Thymus (tissue), 11 donors: Measurements from ENCODE around the gene TMEM184A. TPM values are rescaled to one million over a fixed set of nuclear protein-coding genes. Genes with fewer than 3 reads are reported as not detected.

Source experiments
- DNase-seq, 9 donors: peaks; one replicate each; pipeline ENCODE4 v3.0.0-alpha.2; 2013; ENCODE audit warnings: low spot score in 9 of 9, low read depth in 6 of 9, missing footprints in 1 of 9
- H3K27ac ChIP-seq, 2 donors: one replicate each; pipeline ENCODE4 v1.5.1; 2013; ENCODE audit warnings: control low read depth in 1 of 2, low read depth in 1 of 2, low read length in 1 of 2, mild to moderate bottlenecking in 1 of 2, moderate library complexity in 1 of 2
- H3K27me3 ChIP-seq, 2 donors: one replicate each; pipeline ENCODE4 v1.5.1; 2013; ENCODE audit warnings: low read length in 1 of 2; ENCODE audit not compliant: control insufficient read depth in 2 of 2, insufficient read depth in 1 of 2
- H3K36me3 ChIP-seq, 2 donors: one replicate each; pipeline ENCODE4 v1.5.1; 2013; ENCODE audit warnings: low read length in 1 of 2, mild to moderate bottlenecking in 1 of 2, moderate library complexity in 1 of 2; ENCODE audit not compliant: control insufficient read depth in 2 of 2, insufficient read depth in 2 of 2
- H3K4me1 ChIP-seq, 2 donors: one replicate each; pipeline ENCODE4 v1.5.1; 2013; ENCODE audit warnings: low read length in 2 of 2; ENCODE audit not compliant: control insufficient read depth in 2 of 2, insufficient read depth in 2 of 2
- H3K4me3 ChIP-seq, 2 donors: one replicate each; pipeline ENCODE4 v1.5.1; 2013; ENCODE audit warnings: low read length in 2 of 2, control low read depth in 1 of 2, mild to moderate bottlenecking in 1 of 2
- H3K9me3 ChIP-seq, 2 donors: one replicate each; pipeline ENCODE4 v1.5.1; 2013; ENCODE audit warnings: low read length in 1 of 2, mild to moderate bottlenecking in 1 of 2; ENCODE audit not compliant: control insufficient read depth in 2 of 2, insufficient read depth in 1 of 2
- WGBS: extraction: QIAGEN DNeasy Blood & Tissue Kit; methylation state at CpG from one replicate; pipeline ENCODE4 v1.1.7; 2013; 5-methylcytosine and 5-hydroxymethylcytosine counted together
- polyA plus RNA-seq: library from polyadenylated mRNA; stranded (reverse); fragments of 200-250 nt; gene quantifications from one replicate; pipeline ENCODE4 v1.2.3, GENCODE V29; 2013
- total RNA-seq: library from RNA; stranded (reverse); fragments of 120-200 nt; gene quantifications from one replicate; pipeline ENCODE4 v1.2.4, GENCODE V29; 2013
- donor health status: healthy.

TMEM184A gene
- total and polyA plus RNA-seq, 2 donors: 0.47 to 5.6 TPM

DNA sequence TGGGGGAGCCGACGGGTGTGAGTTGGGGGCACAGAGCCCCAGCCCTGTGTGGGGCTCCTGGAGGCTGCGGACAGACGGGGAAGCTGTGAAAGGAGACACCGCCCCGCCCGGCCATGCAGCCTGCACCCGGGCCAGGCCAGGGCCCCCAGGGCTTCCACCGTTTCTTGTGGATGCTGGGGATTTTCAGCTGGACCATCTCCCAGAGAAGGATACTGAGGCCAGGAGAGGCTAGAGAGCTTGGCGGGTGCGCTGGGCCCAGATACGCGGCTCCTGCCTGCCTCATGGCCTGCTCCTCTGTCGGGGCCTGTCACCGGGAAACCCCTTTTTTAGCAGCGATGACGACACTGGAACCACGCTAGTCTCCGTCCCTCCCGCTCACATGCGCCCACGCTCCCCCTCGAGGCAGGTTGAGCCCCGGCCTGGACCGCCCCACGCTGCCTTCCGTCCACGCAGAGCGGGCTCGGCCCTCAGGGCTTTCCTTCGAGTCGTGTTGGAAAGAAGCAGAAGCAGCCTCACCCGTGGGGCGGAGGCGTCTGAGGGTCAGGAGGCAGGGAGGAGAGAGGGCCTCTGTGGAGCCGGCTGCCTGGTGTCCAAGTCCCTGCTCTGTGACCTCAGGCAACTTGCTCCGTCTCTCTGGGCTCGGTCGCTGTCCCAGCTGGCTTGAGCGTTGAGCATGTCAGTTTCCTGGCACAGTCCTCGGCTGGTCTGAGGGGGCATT is 11.7 kb downstream of the TMEM184A start:
- Histone ChIP-seq H3K9me3 (no peaks in the 10 kb centered on the region), H3K36me3 (peaks cover 59 to 80% of the 10 kb centered on the region in 2 donors), H3K27me3 (no peaks in the 10 kb centered on the region), H3K27ac (peak overlapping the region in 1 of 2 donors; percentile 11), H3K4me3 (no peak overlapping the region), H3K4me1 (peaks cover 0 to 4% of the 10 kb centered on the region in 2 donors)
- WGBS: 86% methylated on average over 41 of the region's 41 CpGs
- no peak for DNase-seq

DNA sequence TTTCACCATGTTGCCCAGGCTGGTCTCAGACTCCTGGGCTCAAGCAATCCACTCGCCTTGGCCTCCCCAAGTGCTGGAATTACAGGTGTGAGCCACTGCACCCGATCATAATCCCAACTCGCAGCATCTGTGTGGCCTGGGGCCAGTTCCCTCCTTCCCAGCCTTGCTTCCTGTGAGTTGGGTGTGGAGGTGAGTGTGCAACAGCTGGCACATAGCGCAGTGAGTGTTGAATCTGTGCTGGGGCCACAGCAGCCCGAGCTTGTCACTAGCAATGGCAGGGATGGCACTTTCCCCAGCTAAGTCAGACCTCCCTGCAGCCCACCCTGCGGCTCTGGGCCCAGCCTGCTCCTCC is 12.2 kb downstream of the TMEM184A start:
- peaks cover 0 to under 1% of the 10 kb centered on the region in 2 donors for H3K9me3 ChIP-seq
- peaks cover 0 to 4% of the 10 kb centered on the region in 2 donors for H3K4me1 ChIP-seq
- no peak overlapping the region for H3K27ac ChIP-seq
- 95% methylated on average over 6 of the region's 6 CpGs for WGBS
- H3K36me3 ChIP-seq: peaks cover 64 to 85% of the 10 kb centered on the region in 2 donors
- no peak overlapping the region for H3K4me3 ChIP-seq
- no peak for DNase-seq
- H3K27me3 ChIP-seq: no peaks in the 10 kb centered on the region

DNA sequence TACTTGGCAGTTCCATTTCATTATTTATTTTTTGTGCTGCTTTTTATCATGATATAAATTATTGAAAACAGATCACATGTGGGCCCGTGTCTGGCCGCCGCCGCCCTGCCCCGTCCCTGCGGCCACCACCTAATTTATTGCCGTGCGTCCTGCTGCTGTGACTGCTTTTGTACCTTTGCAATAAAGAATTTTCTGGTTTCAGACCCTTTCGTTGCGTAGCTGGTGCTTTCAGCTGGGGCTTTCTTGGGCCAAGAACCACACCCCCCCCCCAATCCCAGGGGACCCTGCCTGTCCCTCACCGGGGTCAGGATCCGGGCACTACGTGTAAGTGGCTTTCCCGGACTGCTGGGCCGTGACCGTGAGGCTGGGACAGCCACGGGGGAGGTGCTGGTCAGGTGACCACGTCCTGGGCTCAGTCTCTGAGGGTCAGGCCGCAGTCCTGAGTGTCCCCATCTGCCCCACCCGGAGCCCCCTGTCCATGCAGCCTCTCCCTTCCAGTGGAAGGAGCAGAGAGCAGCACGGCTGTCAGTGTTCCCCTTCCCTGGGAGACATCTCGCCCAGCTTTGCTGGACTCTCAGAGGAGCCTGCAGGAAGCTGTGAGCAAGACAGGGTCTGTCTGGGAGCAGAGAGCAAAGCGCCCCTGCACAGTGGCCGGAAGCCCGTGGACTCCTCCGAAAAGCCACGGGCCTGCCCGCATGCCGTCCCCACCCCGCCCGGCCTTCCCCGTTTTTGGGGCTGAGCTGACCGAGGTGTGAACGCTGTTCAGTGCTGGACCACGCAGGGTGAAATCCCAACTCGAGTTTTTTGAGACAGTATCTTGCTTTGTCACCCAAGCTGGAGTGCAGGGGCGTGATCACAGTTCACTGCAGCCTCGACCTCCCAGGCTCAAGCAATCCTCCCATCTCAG is 12.9 kb downstream of the TMEM184A start:
- H3K27me3 ChIP-seq: no peaks in the 10 kb centered on the region
- no peak for DNase-seq
- H3K4me3 ChIP-seq: no peak overlapping the region
- no peak overlapping the region for H3K27ac ChIP-seq
- peaks cover 0 to 4% of the 10 kb centered on the region in 2 donors for H3K4me1 ChIP-seq
- H3K9me3 ChIP-seq: peaks cover 0 to 3% of the 10 kb centered on the region in 2 donors
- peaks cover 72 to 90% of the 10 kb centered on the region in 2 donors for H3K36me3 ChIP-seq
- 96% methylated on average over 38 of the region's 38 CpGs for WGBS

DNA sequence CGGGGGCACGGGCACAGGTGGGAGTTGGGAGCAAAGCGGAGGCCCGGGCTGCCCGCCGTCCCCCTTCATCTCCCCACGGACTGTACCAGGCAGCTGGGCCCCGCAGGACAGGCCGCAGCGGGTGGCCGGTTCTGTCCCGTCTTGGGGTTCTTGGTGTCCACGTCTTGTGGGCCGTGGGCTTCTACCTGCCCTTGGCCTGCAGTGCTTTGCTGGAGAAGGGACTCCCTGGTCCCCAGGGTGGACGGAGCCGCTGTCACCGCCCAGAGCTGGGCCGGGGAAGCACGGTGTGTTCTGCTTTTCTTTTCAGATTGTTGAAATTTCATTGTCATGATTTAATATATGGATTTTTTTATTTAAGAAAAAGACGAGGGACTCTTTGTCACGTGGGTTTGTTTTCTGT is 13.7 kb downstream of the TMEM184A start:
- Histone ChIP-seq H3K9me3 (peaks cover 0 to 3% of the 10 kb centered on the region in 2 donors), H3K4me3 (no peak overlapping the region), H3K27me3 (peaks cover 0 to 3% of the 10 kb centered on the region in 2 donors), H3K36me3 (peaks cover 79 to 93% of the 10 kb centered on the region in 2 donors), H3K4me1 (peaks cover 0 to 12% of the 10 kb centered on the region in 2 donors), H3K27ac (no peak overlapping the region)
- 98% methylated on average over 21 of the region's 21 CpGs for WGBS
- DNase-seq: no peak

DNA sequence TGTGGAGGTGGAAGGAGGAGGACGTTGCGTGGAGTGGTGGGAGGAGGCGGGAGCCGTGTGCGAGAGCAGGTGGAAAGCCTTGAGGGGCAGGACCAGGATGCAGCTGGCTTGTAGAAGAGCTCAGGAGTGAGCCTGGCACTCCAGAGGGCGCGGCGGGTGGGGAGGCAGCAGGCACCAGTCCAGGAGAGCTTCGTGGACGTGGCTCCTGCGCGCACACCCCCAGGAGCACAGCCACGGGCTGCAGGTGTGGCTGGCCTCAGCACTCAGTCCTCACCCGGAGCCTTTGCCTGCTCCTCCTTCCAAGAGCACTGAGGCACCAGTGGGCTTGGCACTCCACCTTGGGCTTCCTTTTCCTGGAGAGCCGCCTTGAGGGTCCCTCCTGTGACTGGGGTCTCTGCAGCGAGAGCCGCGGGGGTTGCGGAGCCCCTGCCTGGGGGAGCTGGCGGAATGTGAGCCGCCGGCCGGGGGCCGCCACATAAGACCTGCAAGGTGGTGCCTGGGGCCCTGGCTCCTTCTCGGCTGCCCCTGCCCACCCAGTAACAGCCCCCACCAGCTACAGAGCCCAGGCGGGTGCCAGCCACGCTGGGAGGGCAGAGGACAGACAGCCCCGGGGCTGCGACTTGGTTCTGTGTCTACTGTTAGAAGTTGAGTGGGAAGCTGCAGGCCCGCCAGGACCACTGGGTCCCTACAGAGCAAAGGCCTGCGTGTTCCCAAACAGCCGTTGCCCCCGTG is 14.4 kb downstream of the TMEM184A start:
- WGBS: 97% methylated on average over 33 of the region's 33 CpGs
- H3K27ac ChIP-seq: no peak overlapping the region
- H3K9me3 ChIP-seq: peaks cover 0 to 3% of the 10 kb centered on the region in 2 donors
- no peak overlapping the region for H3K4me3 ChIP-seq
- peaks cover 87 to 100% of the 10 kb centered on the region in 2 donors for H3K36me3 ChIP-seq
- no peak for DNase-seq
- H3K4me1 ChIP-seq: peaks cover 3 to 19% of the 10 kb centered on the region in 2 donors
- H3K27me3 ChIP-seq: peaks cover 0 to 6% of the 10 kb centered on the region in 2 donors

DNA sequence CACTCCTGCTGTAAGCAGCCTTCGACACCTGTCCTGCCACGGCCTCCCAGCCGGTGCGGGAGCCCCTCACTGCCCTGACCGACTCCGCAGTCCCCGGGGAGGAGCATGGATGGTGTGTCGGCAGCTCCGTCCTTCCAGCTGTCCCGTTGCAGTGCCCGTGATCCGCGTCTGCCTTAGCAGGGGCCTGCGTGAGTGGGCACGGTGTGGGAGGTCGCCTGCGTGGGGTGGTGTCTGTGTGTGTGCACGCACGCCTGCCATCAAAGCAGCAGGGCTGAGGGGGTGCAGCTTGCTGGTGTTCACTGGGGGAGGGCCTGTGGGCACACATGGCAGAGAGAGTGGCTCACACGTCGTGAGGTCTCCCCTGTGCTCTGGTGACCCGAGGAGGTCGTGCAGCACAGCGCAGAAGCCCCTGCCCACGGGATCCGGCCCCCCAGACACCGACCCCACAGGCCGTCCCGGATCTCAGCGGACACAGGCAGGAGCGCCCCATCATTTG is 15.2 kb downstream of the TMEM184A start:
- Histone ChIP-seq H3K27ac (no peak overlapping the region), H3K36me3 (peaks cover 94 to 100% of the 10 kb centered on the region in 2 donors), H3K4me1 (peaks cover 6 to 27% of the 10 kb centered on the region in 2 donors), H3K4me3 (no peak overlapping the region), H3K27me3 (peaks cover 0 to 6% of the 10 kb centered on the region in 2 donors), H3K9me3 (peaks cover 0 to 3% of the 10 kb centered on the region in 2 donors)
- DNase-seq: no peak
- WGBS: 97% methylated on average over 31 of the region's 31 CpGs

DNA sequence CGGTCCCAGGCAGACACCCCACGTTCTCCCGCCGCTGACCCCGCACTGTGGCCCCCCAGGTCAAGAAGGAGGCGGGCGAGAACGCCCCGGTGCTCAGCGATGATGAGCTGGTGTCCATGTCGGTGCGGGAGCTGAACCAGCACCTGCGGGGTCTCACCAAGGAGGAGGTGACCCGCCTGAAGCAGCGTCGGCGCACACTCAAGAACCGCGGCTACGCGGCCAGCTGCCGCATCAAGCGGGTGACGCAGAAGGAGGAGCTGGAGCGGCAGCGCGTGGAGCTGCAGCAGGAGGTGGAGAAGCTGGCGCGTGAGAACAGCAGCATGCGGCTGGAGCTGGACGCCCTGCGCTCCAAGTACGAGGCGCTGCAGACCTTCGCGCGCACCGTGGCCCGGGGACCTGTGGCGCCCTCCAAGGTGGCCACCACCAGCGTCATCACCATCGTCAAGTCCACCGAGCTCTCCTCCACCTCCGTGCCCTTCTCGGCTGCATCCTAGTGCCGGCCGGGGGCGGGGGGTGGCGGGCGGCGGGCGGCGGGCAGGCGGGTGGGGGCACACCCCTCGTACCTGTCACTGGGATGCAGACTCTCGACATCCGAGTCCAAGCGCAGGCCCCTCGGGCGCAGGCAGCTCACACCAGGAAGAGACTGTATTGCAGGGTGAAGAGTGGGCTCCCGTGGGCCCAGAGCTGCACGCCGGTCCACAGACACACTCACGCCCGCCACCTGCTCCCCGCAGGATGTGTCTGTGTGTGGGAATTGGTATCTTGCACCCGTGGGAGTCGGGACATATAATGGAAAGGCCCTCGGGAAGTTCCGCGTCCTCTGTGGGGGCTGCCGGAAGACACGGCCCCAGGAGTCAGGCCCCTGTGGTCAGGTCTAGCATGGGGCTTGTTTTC is 15.9 kb downstream of the TMEM184A start:
- peaks cover 96 to 100% of the 10 kb centered on the region in 2 donors for H3K36me3 ChIP-seq

More for the DNA sequence above, 15.9 kb downstream of the TMEM184A start:
- Histone ChIP-seq H3K9me3 (peaks cover 0 to 3% of the 10 kb centered on the region in 2 donors), H3K27ac (no peak overlapping the region), H3K27me3 (peaks cover 0 to 6% of the 10 kb centered on the region in 2 donors), H3K4me1 (peaks cover 6 to 34% of the 10 kb centered on the region in 2 donors), H3K4me3 (no peak overlapping the region)
- no peak for DNase-seq
- 98% methylated on average over 73 of the region's 73 CpGs for WGBS
